ENCODE results near the gene FAM110C.

The FAM110C gene

DNA sequence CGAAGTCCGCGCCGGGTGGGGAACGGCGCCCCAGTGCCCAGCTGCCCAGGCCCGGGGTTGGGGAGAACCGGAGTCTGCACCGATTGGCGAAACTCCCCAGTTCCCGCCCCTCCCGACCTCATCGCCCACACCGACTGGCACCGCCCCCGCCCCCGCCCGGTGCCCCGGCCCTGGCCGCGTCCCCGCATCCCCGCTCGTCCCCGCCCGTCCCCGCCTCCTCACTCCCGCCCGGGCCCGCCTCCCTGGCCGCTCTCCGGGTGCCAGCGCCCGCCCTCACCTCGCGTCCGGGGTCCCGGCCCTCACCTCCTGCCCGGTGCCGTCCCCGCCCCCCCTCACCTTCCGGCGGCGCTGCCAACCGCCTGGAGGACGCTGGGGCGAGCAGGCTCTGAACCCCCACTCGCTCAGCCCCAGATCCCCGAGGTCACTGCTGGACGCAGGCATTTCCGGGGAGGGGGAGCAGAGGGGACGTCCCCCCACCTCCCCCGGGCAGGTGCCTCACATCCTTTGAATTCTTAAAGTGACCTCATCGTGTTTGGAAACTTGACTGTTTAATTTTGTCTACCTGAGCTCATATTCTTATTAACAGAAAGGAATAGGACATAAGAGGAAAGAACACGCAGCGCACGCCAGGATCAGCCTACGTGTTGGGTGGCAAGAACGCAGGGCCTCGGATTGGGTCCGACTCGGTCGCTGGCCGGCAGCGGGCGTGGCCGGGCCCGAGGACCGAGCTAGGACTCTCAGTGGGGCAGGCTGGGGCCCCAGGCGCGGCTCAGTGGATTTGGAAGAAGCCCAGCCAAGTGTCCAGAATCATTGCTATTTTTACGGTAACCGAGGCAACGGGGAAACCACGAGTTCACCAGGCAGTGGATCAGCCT, at the start of gene FAM110C:
FAM110C (minus strand) TSS at position 35 of the 875 bp plus-strand sequence. CDS start 120 bp downstream, outside the sequence.
- in situ Hi-C loops (cut with HindIII; ENCODE audit: low sequenced_read_pairs), result no loop called here
- DNase-seq (ENCODE audit: low read depth), result no peak
- TF ChIP-seq, protein P1, sequence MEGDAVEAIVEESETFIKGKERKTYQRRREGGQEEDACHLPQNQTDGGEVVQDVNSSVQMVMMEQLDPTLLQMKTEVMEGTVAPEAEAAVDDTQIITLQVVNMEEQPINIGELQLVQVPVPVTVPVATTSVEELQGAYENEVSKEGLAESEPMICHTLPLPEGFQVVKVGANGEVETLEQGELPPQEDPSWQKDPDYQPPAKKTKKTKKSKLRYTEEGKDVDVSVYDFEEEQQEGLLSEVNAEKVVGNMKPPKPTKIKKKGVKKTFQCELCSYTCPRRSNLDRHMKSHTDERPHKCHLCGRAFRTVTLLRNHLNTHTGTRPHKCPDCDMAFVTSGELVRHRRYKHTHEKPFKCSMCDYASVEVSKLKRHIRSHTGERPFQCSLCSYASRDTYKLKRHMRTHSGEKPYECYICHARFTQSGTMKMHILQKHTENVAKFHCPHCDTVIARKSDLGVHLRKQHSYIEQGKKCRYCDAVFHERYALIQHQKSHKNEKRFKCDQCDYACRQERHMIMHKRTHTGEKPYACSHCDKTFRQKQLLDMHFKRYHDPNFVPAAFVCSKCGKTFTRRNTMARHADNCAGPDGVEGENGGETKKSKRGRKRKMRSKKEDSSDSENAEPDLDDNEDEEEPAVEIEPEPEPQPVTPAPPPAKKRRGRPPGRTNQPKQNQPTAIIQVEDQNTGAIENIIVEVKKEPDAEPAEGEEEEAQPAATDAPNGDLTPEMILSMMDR (IDR thresholded peaks at IDR 0.05; ENCODE audit: low read depth, low read length, missing control alignments), result no peak
- peak within 1 kb of the TSS; percentile 26 for H3K4me3 ChIP-seq (ENCODE audit: low read depth, low read length)

DNA sequence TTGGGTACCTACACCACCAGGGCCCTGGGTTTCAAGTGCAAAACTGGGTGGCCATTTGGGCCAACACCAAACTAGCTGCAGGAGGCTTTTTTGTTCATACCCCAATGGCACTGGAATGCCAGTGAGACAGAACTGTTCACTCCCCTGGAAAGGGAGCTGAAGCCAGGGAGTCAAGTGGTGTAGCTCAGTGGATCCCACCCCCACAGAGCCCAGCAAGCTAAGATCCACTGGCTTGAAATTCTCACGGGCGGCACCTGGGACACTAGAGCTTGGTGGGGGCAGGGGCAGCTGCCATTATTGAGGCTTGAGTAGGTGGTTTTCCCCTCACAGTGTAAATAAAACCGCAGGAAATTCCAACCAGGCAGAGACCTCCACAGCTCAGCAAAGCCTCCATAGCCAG, 46.0 kb upstream of the FAM110C start:
- no peak overlapping the region for H3K4me3 ChIP-seq (ENCODE audit: low read depth, low read length)
- DNase-seq (ENCODE audit: low read depth), result no peak
- TF ChIP-seq, protein P1 (IDR thresholded peaks at IDR 0.05; ENCODE audit: low read depth, low read length, missing control alignments), result no peak
- in situ Hi-C loops (cut with HindIII; ENCODE audit: low sequenced_read_pairs), result no loop called here

DNA sequence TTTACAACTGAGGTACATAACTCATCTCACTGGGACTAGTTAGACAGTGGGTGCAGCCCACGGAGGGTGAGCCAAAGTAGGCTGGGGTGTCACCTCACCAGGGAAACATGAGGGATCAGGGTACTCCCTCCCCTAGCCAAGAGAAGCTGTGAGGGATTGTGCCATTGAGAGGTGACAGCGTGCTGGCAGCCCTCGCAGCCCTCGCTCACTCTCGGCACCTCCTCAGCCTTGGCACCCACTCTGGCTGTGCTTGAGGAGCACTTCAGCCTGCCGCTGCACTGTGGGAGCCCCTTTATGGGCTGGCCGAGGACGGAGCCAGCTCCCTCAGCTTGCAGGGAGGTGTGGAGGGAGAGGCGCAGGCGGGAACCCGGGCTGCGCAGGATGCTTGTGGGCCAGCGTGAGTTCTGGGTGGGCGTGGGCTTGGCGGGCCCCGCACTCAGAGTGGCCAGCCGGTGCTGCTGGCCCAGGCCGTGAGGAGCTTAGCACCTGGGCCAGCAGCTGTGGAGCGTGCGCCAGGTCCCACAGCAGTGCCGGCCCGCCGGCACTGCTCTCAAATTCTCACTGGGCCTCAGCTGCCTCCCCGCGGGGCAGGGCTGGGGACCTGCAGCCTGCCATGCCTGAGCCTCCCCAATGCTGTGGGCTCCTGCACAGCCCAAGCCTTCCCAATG, 44.5 kb upstream of the FAM110C start:
- no peak for DNase-seq (ENCODE audit: low read depth)
- in situ Hi-C loops (cut with HindIII; ENCODE audit: low sequenced_read_pairs), result no loop called here
- H3K4me3 ChIP-seq (ENCODE audit: low read depth, low read length), result no peak overlapping the region
- TF ChIP-seq, protein P1 (IDR thresholded peaks at IDR 0.05; ENCODE audit: low read depth, low read length, missing control alignments), result no peak

- no peak for DNase-seq (ENCODE audit: low read depth)
- in situ Hi-C loops (cut with HindIII; ENCODE audit: low sequenced_read_pairs), result no loop called here
- no peak overlapping the region for H3K4me3 ChIP-seq (ENCODE audit: low read depth, low read length)
- TF ChIP-seq, protein P1 (IDR thresholded peaks at IDR 0.05; ENCODE audit: low read depth, low read length, missing control alignments), result no peak
Measured at GRCh38 chr2:85761-86160, 39.5 kb upstream of the FAM110C start.

DNA sequence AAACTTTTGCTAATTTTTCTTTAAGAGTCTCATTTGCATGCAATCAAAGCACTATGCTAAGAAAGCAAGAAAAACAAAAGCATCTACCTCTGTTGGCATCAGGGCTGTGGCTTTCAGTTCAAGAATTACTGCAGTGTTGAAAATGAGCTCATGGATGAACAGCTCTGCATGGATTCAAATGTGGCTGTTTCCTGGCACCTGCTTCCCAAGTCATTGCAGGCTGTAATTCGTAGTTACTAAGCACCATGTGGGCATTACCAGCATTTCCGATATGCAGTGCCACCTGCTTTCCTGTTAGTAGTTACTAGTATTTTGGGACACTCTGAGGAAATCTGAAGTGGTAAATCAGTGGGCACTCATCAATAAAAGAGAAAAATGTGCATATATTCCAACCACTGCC, 37.8 kb upstream of the FAM110C start:
- no peak overlapping the region for H3K4me3 ChIP-seq (ENCODE audit: low read depth, low read length)
- in situ Hi-C loops (cut with HindIII; ENCODE audit: low sequenced_read_pairs), result no loop called here
- DNase-seq (ENCODE audit: low read depth), result no peak
- TF ChIP-seq, protein P1 (IDR thresholded peaks at IDR 0.05; ENCODE audit: low read depth, low read length, missing control alignments), result no peak

GRCh38 chr2:80971-81736, 34.8 kb upstream of the FAM110C start:
- in situ Hi-C loops (cut with HindIII; ENCODE audit: low sequenced_read_pairs), result no loop called here
- TF ChIP-seq, protein P1 (IDR thresholded peaks at IDR 0.05; ENCODE audit: low read depth, low read length, missing control alignments), result no peak
- H3K4me3 ChIP-seq (ENCODE audit: low read depth, low read length), result no peak overlapping the region
- DNase-seq (ENCODE audit: low read depth), result no peak
